HG03196 (cell line): ENCODE results near the gene CCPG1.

Experiments
- ATAC-seq: cut with Tn5 transposase; IDR thresholded peaks from one replicate; pipeline ENCODE4 v1.9.1; 2021; ENCODE audit not compliant: unreplicated experiment

CCPG1 gene

GRCh38 chr15:55389264-55389607, 18.9 kb downstream of the CCPG1 start:
- ATAC-seq = no peak

DNA sequence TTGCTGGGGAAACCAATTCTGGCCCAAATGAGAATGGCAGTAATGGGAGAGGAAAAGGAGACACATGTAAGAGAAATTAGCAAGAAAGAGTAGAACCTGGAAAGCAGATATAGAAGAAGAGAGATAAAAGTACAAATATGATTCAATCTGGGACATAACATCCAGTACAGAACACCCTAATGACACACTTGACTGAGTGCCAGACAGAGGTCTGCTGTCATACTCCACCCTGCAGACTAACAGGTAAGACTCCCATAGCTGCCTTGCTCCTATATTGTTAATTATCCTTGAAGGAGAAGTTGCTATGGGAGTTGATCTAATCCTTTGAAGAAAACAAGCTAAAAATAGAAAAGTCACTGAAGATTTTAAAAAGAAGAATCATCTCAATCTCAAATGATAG, 21.1 kb downstream of the CCPG1 start:
- ATAC-seq = no peak

GRCh38 chr15:55383687-55384086, 24.5 kb downstream of the CCPG1 start:
- no peak for ATAC-seq

DNA sequence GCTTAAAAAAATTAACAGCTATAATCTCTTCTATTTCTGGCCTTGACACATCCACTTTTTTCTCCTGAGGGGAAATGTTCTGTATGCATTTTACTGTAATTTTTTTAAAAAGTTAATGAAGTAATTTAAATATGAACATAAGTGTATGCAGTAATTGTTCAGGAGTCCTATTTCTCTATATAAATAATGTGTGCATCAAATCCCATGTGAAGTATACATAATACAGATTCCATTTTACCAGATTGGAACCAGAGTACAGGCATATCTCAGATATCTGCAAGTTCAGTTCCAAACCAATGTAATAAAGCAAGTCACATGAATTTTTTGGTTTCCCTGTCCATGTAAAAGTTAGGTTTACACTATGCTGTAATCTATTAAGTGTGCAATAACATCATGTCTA, 26.6 kb downstream of the CCPG1 start:
- ATAC-seq = no peak

DNA sequence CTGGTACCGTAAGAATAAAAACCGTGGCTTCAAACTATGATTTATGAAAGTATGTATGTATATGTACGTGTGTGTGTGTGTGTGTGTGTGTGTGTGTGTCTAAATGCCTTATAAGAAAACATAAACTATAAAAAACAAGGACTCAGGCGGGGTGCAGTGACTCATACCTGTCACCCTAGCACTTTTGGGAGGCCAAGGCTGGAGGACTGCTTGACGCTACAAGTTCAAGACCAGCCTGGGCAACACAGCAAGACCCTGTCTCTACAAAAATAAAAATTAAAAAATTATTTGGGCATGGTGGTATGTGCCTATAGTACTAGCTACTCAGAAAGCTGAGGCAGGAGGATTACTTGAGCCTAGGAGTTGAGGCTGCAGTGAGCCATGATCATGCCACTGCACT, 29.1 kb downstream of the CCPG1 start:
- no peak for ATAC-seq

GRCh38 chr15:55372701-55373440, 35.3 kb downstream of the CCPG1 start:
- no peak for ATAC-seq

- ATAC-seq = no peak
Measured at GRCh38 chr15:55366981-55367380, 41.2 kb downstream of the CCPG1 start.

GRCh38 chr15:55362641-55363040, 45.5 kb downstream of the CCPG1 start:
- no peak for ATAC-seq

- no peak for ATAC-seq
Measured at GRCh38 chr15:55361048-55361447, 47.1 kb downstream of the CCPG1 start.

DNA sequence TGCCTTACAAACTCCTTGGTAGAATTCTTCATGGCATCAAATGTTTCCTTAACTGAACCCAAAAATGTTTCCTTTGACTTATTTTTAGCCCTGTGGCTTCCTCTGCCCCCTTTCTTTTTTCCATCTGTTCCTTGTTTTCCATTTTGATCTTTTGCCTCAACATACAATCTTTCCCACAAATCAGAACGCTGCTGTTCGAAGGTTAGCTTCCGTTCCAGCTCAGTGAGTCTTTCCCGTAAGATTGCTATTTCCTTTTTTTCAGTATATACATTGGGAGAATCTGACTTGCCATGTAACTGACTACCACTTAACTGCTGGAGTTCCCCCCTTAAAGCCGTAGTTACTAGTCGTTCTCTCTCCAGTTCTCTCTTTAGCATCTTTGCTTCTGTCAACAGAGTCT, 47.9 kb downstream of the CCPG1 start:
- no peak for ATAC-seq

- ATAC-seq = no peak
Measured at GRCh38 chr15:55358471-55358870, 49.7 kb downstream of the CCPG1 start.

GRCh38 chr15:55357774-55358173, 50.4 kb downstream of the CCPG1 start:
- ATAC-seq = no peak

DNA sequence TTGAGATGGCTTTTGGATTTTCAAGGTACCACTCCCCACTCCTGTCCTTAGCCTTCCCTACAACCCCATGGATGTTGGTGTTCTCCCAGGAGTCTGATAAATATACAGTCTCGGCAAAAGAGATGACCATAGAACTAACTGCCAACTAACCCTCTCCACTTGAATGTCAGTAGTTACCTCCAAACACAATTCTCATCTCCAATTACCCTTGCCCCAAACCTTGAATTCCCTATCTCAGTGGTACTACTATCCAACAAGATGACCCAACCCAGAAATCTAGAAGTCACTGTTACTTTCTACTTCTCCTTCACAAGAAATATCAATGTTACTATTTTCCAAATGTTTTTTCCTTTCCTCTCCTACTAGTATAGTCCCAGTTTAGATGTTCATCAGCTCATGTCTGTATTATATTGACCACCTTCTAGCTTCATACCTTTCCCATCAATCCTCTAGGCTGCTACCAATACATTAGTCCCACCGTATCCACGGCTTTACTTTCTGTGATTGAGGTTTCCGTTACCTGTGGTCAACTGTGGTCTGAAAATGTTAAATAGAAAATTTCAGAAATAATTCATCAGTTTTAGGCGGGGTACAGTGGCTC, 51.1 kb downstream of the CCPG1 start:
- no peak for ATAC-seq

DNA sequence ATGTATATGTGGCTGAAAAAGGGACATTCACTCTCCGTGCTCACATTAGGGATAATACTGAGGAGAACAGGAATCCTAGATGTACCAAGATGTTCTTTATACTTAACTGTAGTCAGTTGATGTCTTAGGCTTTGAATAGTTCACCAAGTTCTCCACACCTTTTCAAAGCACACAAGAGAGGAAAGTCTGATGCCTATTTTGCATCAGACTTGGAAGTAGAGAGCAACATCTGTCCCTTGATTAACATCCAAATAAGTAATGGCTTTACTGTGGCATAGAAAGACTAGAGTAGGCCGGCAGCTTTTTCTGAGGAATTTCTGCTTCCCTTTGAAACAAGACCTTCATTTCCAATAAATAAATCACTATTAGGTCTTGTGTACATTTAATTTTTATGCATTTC, 55.1 kb downstream of the CCPG1 start:
- ATAC-seq = no peak

DNA sequence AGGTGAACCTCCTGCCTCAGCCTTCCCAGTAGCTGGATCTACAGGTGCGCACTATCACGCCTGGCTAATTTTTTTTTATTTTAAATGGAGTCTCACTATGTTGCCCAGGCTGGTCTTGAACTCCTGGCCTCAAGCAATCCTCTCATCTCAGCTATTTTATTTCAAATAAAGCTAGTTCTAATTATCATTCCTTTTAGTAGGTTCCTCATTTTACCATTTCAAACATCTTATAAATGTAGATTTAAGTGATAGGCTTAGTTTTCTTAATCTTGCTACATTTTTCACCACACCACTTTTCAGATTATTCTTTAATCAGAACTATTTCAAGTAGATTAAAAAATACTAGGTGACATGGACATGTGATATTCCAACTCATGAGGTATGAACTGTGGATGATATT, 58.9 kb downstream of the CCPG1 start:
- no peak for ATAC-seq

- ATAC-seq = no peak
Measured at GRCh38 chr15:55348281-55348778, 59.8 kb downstream of the CCPG1 start.

- ATAC-seq = no peak
Measured at GRCh38 chr15:55344206-55344605, 64.0 kb downstream of the CCPG1 start.

DNA sequence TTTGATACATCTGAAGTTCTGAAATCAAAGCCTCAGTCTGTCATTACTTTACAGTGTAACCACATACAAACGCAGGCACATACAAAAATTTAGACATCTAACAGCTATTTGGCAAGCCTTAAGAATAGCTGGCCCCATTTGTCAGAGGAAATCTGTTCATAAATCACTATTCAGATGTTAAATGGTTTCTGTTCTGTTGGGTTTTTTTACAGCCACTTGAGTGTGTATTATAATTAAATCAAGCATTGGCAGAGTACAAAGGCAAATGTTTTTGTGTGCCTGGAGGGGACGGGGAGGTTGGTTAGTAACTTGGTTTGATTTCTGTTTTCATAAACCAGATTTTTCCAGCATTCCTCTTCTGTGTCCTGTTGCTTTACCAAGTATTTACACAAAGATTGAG, 65.0 kb downstream of the CCPG1 start:
- no peak for ATAC-seq

DNA sequence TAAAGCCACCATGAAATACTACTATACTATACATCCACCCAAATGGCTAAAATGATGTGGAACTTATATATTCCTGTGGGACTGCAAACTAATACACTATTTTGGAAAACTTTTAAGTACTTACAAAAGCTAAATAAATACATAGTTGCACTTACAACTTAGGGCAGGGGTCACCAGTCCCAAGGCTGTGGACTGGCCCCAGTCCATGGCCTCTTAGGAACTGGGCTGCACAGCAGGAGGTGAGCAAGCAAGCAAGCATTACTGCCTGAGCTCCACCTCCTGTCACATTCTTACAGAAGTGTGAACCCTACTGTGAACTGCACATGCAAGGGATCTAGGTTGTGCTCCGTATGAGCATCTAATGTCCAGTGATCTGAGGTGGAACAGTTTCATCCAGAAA, 71.0 kb downstream of the CCPG1 start:
- ATAC-seq = no peak

- no peak for ATAC-seq
Measured at GRCh38 chr15:55334997-55335396, 73.2 kb downstream of the CCPG1 start.

DNA sequence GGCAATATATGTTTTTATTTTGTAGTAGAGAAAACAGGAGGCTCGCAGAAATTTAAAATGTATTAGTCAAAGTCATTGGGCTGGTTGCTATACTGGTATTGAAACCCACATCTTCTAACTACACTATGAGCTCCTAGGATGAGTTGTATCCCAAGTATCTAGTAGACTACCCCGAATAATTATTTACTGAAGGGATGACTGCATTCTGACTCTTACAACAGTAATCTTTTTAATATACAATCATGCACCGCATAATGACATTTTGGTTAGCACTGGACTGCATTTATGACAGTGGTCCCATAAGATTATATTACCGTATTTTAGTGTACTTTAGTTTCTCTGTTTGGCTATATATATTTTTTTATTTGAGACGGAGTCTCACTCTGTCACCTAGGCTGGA, 73.8 kb downstream of the CCPG1 start:
- no peak for ATAC-seq

- no peak for ATAC-seq
Measured at GRCh38 chr15:55327387-55327786, 80.8 kb downstream of the CCPG1 start.

DNA sequence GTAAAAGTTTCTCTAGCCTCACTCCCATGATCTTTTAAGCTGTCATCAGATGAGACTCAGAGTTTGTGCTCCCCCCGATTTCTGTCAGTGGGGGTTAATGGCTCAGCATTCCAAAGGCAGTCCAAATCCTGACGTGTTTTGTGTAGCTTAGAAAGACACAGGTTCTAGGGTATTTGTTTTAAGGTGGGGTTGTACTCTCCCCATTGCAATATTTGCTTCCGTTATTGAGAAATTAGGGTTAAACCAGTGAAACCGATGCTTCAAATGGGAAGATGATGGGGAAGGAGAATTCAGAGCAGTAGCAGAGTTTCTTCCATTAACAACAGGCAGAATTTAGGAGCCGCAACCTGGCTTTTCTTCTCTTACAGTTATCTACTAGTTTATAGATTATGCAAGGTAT, 85.7 kb downstream of the CCPG1 start:
- ATAC-seq = no peak
